CD14-positive monocyte (primary cell): ENCODE measurements around the gene NPEPPS. TPM values are rescaled to one million over a fixed set of nuclear protein-coding genes. Genes with fewer than 3 reads are reported as not detected.
"Not testable (repeated sequence)": the region's sequence is repeated elsewhere in the genome, so short reads cannot be mapped to it uniquely, and the experiment has no call there.

Experiments
- DNase-seq, 3 donors: peaks; one replicate each; pipeline ENCODE4 v3.0.0-alpha.2; 2011 to 2022
- H2AFZ ChIP-seq: 2 replicates; pipeline ENCODE4 v1.6.0; 2012; ENCODE audit warnings: mild to moderate bottlenecking, low read depth, low read length, inconsistent platforms; ENCODE audit not compliant: insufficient read depth, poor library complexity, severe bottlenecking
- H3K27ac ChIP-seq, 2 donors: 1 replicate in 1 of 2; 2 replicates in 1 of 2; pipeline ENCODE4 v1.5.1; 2012 to 2013; ENCODE audit warnings: low read length in 2 of 2, control low read depth in 1 of 2, inconsistent platforms in 1 of 2, low read depth in 1 of 2, mild to moderate bottlenecking in 1 of 2
- H3K27me3 ChIP-seq, 2 donors: one replicate each; pipeline versions ENCODE4 v1.6.0 to v1.6.1; 2011 to 2013; ENCODE audit warnings: low read length in 2 of 2; ENCODE audit not compliant: control insufficient read depth in 2 of 2, insufficient read depth in 2 of 2
- H3K36me3 ChIP-seq, 2 donors: replicated peaks in 1 of 2; 1 replicate in 1 of 2; 2 replicates in 1 of 2; pipeline versions ENCODE4 v1.5.1 to v1.6.1; 2012 to 2013; ENCODE audit warnings: low read length in 2 of 2, control low read depth in 1 of 2, inconsistent platforms in 1 of 2, mild to moderate bottlenecking in 1 of 2; ENCODE audit not compliant: insufficient read depth in 2 of 2, control insufficient read depth in 1 of 2
- H3K4me1 ChIP-seq, 2 donors: 1 replicate in 1 of 2; 2 replicates in 1 of 2; pipeline versions ENCODE4 v1.5.1 to v1.6.1; 2012 to 2013; ENCODE audit warnings: low read length in 2 of 2, control low read depth in 1 of 2, inconsistent platforms in 1 of 2, mild to moderate bottlenecking in 1 of 2, moderate library complexity in 1 of 2; ENCODE audit not compliant: insufficient read depth in 2 of 2, control insufficient read depth in 1 of 2
- H3K4me2 ChIP-seq: replicated peaks from 2 replicates; pipeline ENCODE3; 2012; ENCODE audit warnings: low read length, moderate library complexity, mild to moderate bottlenecking; ENCODE audit not compliant: poor library complexity, severe bottlenecking; ENCODE audit errors: extremely low read depth
- H3K4me3 ChIP-seq, 3 experiments: fragments of 200-600 bp in 1 of 3; sonication (generic) in 1 of 3; replicated peaks in 1 of 3; 1 replicate in 2 of 3; 2 replicates in 1 of 3; pipeline ENCODE4 v1.5.1; 2011 to 2013; ENCODE audit warnings: low read length in 3 of 3, mild to moderate bottlenecking in 3 of 3, control low read depth in 2 of 3, low read depth in 2 of 3, inconsistent platforms in 1 of 3, moderate library complexity in 1 of 3
- H3K79me2 ChIP-seq: 2 replicates; pipeline ENCODE4 v1.6.0; 2012; ENCODE audit warnings: mild to moderate bottlenecking, control low read depth, inconsistent platforms, low read length, moderate library complexity; ENCODE audit not compliant: insufficient read depth
- H3K9ac ChIP-seq: 2 replicates; pipeline ENCODE4 v1.6.0; 2017; ENCODE audit warnings: low read length, mild to moderate bottlenecking; ENCODE audit not compliant: insufficient read depth, poor library complexity, severe bottlenecking
- H3K9me3 ChIP-seq, 2 donors: replicated peaks in 1 of 2; 1 replicate in 1 of 2; 2 replicates in 1 of 2; pipeline versions ENCODE4 v1.5.1 to v1.6.1; 2012 to 2013; ENCODE audit warnings: low read length in 2 of 2, control low read depth in 1 of 2; ENCODE audit not compliant: control insufficient read depth in 1 of 2, insufficient read depth in 1 of 2
- H4K20me1 ChIP-seq: 2 replicates; pipeline ENCODE4 v1.6.0; 2012; ENCODE audit warnings: mild to moderate bottlenecking, low read length, control low read depth, moderate library complexity; ENCODE audit not compliant: insufficient read depth
- H3K27ac Mint-ChIP-seq, 7 donors: one replicate each; pipeline ENCODE4 v1.8.0; 2020; ENCODE audit warnings: mild to moderate bottlenecking in 7 of 7, mixed read lengths in 7 of 7, moderate library complexity in 6 of 7, inconsistent platforms in 2 of 7
- H3K27me3 Mint-ChIP-seq, 3 donors: one replicate each; pipeline ENCODE4 v1.8.0; 2021 to 2022; ENCODE audit warnings: low read depth in 3 of 3, mild to moderate bottlenecking in 3 of 3, mixed read lengths in 3 of 3, moderate library complexity in 3 of 3, inconsistent platforms in 1 of 3
- H3K36me3 Mint-ChIP-seq, 2 donors: one replicate each; pipeline ENCODE4 v1.8.0; 2020; ENCODE audit warnings: mixed read lengths in 2 of 2, inconsistent platforms in 1 of 2, mild to moderate bottlenecking in 1 of 2
- H3K4me1 Mint-ChIP-seq: one replicate; pipeline ENCODE4 v1.8.0; 2020; ENCODE audit warnings: mild to moderate bottlenecking, mixed read lengths
- H3K4me3 Mint-ChIP-seq, 2 donors: one replicate each; pipeline ENCODE4 v1.8.0; 2020; ENCODE audit warnings: mild to moderate bottlenecking in 2 of 2, mixed read lengths in 2 of 2, moderate library complexity in 1 of 2
- H3K9me3 Mint-ChIP-seq, 7 donors: one replicate each; pipeline ENCODE4 v1.8.0; 2020 to 2022; ENCODE audit warnings: mixed read lengths in 7 of 7, mild to moderate bottlenecking in 6 of 7, moderate library complexity in 6 of 7, inconsistent platforms in 2 of 7
- WGBS: methylation state at CpG from one replicate; pipeline ENCODE4 v1.1.5; 2013; ENCODE audit warnings: missing lambda C conversion rate; ENCODE audit not compliant: insufficient coverage; 5-methylcytosine and 5-hydroxymethylcytosine counted together
- intact Hi-C, 2 donors: fragments of 100-400 bp; cut with micrococcal nuclease; formaldehyde crosslinking; loops; one replicate each; pipeline versions ENCODE4 v1.15.0 to v1.15.1; 2023
- polyA plus RNA-seq, 3 donors: library from polyadenylated mRNA; depleted of rRNA in 1 of 3; unstranded in 2 of 3; stranded (reverse) in 1 of 3; fragments of 300-500 nt in 2 of 3; fragments of >200 nt in 1 of 3; fragmentation: Illumina TruSeq in 2 of 3; gene quantifications; 1 replicate in 2 of 3; 2 replicates in 1 of 3; pipeline ENCODE4 v1.2.3, GENCODE V29; 2012 to 2021
- TF ChIP-seq, protein P1 (sequence below): fragments of 200-600 bp; IDR thresholded peaks from one replicate; pipeline ENCODE4 v1.8.0; 2022; ENCODE audit warnings: antibody characterized with exemption, mild to moderate bottlenecking

Gene NPEPPS
- polyA plus RNA-seq, 3 donors: 38.3 to 80.1 (median 53.1) TPM

DNA sequence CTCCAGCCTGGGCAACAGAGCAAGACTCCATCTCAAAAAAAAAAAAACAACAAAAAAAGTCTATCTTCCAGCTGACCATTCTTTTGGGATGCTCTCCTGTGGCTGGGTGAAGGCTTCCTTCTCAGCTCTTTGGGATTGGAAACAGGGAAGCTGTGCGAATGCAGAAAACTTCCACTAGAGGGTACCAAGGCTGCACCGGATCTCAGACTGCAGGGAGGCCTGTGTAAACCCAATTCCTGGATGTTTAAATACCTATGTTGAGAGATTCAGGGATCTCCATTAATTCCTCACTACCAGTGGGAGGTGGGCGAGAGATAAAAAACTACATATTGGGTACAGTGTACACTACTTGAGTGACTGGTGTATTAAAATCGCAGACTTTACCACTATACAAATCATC is 30.3 kb upstream of the NPEPPS start:
- H3K27me3 ChIP-seq, H3K9me3 Mint-ChIP-seq, H2AFZ ChIP-seq, H3K9ac ChIP-seq, H3K79me2 ChIP-seq, H3K27ac Mint-ChIP-seq, H4K20me1 ChIP-seq, H3K4me3 ChIP-seq, H3K9me3 ChIP-seq, H3K27me3 Mint-ChIP-seq, H3K36me3 Mint-ChIP-seq, H3K4me3 Mint-ChIP-seq, H3K4me1 ChIP-seq, intact Hi-C loops, H3K36me3 ChIP-seq, H3K27ac ChIP-seq, H3K4me2 ChIP-seq, H3K4me1 Mint-ChIP-seq: not testable (repeated sequence)
- WGBS: no CpG with 5 or more reads among the region's 4 CpGs
- TF ChIP-seq, protein P1, sequence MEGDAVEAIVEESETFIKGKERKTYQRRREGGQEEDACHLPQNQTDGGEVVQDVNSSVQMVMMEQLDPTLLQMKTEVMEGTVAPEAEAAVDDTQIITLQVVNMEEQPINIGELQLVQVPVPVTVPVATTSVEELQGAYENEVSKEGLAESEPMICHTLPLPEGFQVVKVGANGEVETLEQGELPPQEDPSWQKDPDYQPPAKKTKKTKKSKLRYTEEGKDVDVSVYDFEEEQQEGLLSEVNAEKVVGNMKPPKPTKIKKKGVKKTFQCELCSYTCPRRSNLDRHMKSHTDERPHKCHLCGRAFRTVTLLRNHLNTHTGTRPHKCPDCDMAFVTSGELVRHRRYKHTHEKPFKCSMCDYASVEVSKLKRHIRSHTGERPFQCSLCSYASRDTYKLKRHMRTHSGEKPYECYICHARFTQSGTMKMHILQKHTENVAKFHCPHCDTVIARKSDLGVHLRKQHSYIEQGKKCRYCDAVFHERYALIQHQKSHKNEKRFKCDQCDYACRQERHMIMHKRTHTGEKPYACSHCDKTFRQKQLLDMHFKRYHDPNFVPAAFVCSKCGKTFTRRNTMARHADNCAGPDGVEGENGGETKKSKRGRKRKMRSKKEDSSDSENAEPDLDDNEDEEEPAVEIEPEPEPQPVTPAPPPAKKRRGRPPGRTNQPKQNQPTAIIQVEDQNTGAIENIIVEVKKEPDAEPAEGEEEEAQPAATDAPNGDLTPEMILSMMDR: peak; percentile 30
- DNase-seq: peak in 1 of 3 donors; percentile 3

DNA sequence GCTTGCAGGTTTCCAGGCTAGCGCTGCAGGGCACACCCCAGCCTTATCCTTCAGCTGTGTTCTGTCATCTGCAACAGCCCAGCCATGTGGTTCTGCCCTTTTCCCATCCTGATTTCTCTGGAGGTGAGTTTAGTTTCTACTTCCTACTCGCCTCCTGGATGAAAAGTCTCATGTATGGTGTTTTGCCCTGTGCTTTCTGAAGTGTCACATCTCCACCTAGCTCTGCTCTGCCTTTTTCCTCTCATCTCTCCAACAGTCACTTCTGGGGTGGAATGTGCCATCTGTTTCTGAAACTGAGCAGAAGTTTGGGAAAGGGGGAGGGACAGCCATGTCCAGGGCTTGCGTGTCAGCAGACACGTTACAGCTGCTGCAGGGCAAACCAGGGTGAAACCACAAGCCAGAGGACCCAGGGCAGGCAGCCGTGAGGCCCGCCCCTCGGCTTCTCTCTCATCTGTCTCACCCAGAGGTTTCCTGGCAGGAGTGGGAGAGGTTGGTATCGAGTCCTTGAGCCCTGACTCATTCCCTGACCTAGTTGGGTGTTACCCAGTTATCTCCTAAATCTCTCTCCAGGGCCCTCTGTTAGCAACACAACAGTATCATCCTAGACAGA is 28.7 kb upstream of the NPEPPS start:
- H3K4me1 Mint-ChIP-seq, H3K9me3 Mint-ChIP-seq, H3K4me1 ChIP-seq, H3K79me2 ChIP-seq, H3K27me3 ChIP-seq, H3K4me3 ChIP-seq, H3K9me3 ChIP-seq, intact Hi-C loops, H3K36me3 ChIP-seq, H3K27me3 Mint-ChIP-seq, H4K20me1 ChIP-seq, H3K4me2 ChIP-seq, H3K36me3 Mint-ChIP-seq, H3K9ac ChIP-seq, H3K27ac ChIP-seq: not testable (repeated sequence)
- peak in 1 of 3 donors; percentile 5 for DNase-seq
- WGBS: no CpG with 5 or more reads among the region's 8 CpGs
- Mint-ChIP-seq H3K4me3 (peak overlapping the region in 1 of 2 donors; percentile 39), H3K27ac (peak overlapping the region in 1 of 7 donors; percentile 63)
- H2AFZ ChIP-seq: peak overlapping the region; percentile 13

DNA sequence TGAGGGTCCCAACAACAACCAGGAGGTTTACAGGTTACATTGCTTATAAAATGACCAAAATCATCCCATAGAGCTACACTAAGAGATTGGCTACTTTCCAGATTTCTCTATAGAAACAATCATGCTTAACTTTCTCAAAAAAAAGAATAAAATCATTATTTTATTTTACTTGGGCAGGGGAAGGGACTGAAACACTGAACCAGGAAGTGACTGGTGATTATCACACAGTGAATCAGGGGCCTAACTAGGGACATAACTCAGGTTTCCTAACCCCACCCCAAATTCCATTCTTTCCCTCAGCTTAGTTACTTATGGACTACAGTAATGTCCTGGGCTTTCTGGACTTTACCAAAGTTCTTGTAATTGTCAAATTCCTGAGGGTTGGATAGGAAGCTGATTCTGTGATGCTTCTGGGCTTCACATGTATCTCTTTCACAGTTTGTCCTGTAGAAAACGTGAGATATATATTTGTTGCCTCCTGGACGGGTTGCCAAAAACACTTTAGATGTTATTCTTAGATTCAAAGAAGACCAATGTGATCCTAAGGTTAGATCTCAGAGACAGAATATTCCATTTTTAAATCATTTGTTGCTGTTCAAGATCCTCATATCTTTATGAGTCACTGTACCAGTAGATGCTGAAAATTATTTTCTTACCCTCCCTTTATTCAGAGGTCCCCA is 28.0 kb upstream of the NPEPPS start:
- H3K27me3 Mint-ChIP-seq, H2AFZ ChIP-seq, H3K9me3 ChIP-seq, H3K4me1 ChIP-seq, H3K4me2 ChIP-seq, H3K36me3 Mint-ChIP-seq, H3K4me1 Mint-ChIP-seq, H3K9ac ChIP-seq, H4K20me1 ChIP-seq, H3K27ac ChIP-seq, H3K27me3 ChIP-seq, intact Hi-C loops, H3K4me3 ChIP-seq, H3K36me3 ChIP-seq, H3K4me3 Mint-ChIP-seq, H3K9me3 Mint-ChIP-seq, H3K79me2 ChIP-seq: not testable (repeated sequence)
- DNase-seq: peak in 1 of 3 donors; percentile 12
- WGBS: no CpG with 5 or more reads among the region's 2 CpGs
- H3K27ac Mint-ChIP-seq: peak overlapping the region in 1 of 7 donors; percentile 40

GRCh38 chr17:47511701-47512146 is 19.2 kb upstream of the NPEPPS start:
- H4K20me1 ChIP-seq, H3K27me3 ChIP-seq, H3K27ac ChIP-seq, H3K4me3 ChIP-seq, H3K9me3 Mint-ChIP-seq, H3K4me1 ChIP-seq, H3K4me1 Mint-ChIP-seq, H3K79me2 ChIP-seq, H2AFZ ChIP-seq, intact Hi-C loops, H3K9me3 ChIP-seq, H3K4me2 ChIP-seq, H3K9ac ChIP-seq, H3K36me3 ChIP-seq, H3K36me3 Mint-ChIP-seq, H3K27me3 Mint-ChIP-seq: not testable (repeated sequence)
- peak overlapping the region in 1 of 2 donors; percentile 15 for H3K4me3 Mint-ChIP-seq
- peak overlapping the region in 1 of 7 donors; percentile 13 for H3K27ac Mint-ChIP-seq
- 0% methylated on average over 3 of the region's 3 CpGs for whole genome bisulfite sequencing
- DNase-seq: peak in 2 of 3 donors; percentile 7 to 16
